Measurements from ENCODE around the gene TOR1A. TPM values are rescaled to one million over a fixed set of nuclear protein-coding genes. Genes with fewer than 3 reads are reported as not detected.

Gene TOR1A
- total and polyA plus RNA-seq, 2 experiments from 2014 or later, result 23.6 to 45.7 TPM

- TF ChIP-seq CTCF (conservative IDR thresholded peaks at IDR 0.05; ENCODE audit: low read depth in 2 of 2) (no peak), NANOG (IDR thresholded peaks at IDR 0.05; ENCODE audit: borderline replicate concordance) (no peak), POLR2AphosphoS5 (IDR thresholded peaks at IDR 0.05; ENCODE audit: low read depth) (no peak)
Measured at GRCh38 chr9:129849901-129850300, 26.0 kb upstream of the TOR1A start (continued).

GRCh38 chr9:129848712-129849441, 24.9 kb upstream of the TOR1A start:
- H3K4me1 Mint-ChIP-seq, result no peaks in the 10 kb centered on the region
- no peaks in the 10 kb centered on the region for H3F3A ChIP-seq (replicated peaks; ENCODE audit: low read depth)
- ATAC-seq (no peak), DNase-seq (ENCODE audit: low spot score) (no peak)
- no peak overlapping the region for H2AFZ ChIP-seq
- no peaks in the 10 kb centered on the region for H3K4me1 ChIP-seq (ENCODE audit: insufficient read depth)
- no peaks in the 10 kb centered on the region; the same call in 1 of the 2 replicates for H4K20me1 ChIP-seq (replicated peaks; ENCODE audit: insufficient read depth)
- H3K4me3 Mint-ChIP-seq, result no peak overlapping the region
- H3K4me3 ChIP-seq, result no peak overlapping the region
- H3K36me3 ChIP-seq (ENCODE audit: insufficient read depth), result no peaks in the 10 kb centered on the region
- H3K4me2 ChIP-seq, result no peak overlapping the region
- H3K27me3 Mint-ChIP-seq (ENCODE audit: insufficient read depth, low read depth, poor library complexity), result peaks cover 3% of the 10 kb centered on the region
- no peaks in the 10 kb centered on the region for H3K9me3 Mint-ChIP-seq
- peaks cover 4% of the 10 kb centered on the region; the same call in 1 of the 3 replicates for H3K36me3 Mint-ChIP-seq (ENCODE audit: low read depth)
- H3K27ac ChIP-seq (ENCODE audit: low read depth), result no peak overlapping the region
- H3K27ac Mint-ChIP-seq, result no peak overlapping the region
- H3K79me2 ChIP-seq (replicated peaks; ENCODE audit: insufficient read depth), result no peaks in the 10 kb centered on the region
- no peaks in the 10 kb centered on the region for H3K9me2 ChIP-seq (ENCODE audit: insufficient read depth)
- no peaks in the 10 kb centered on the region for H3K27me3 ChIP-seq (ENCODE audit: insufficient read depth)
- no peak for TF ChIP-seq NANOG (IDR thresholded peaks at IDR 0.05; ENCODE audit: borderline replicate concordance)
- TF ChIP-seq POLR2AphosphoS5 (IDR thresholded peaks at IDR 0.05; ENCODE audit: low read depth), result no peak
- no peak for TF ChIP-seq REST (IDR thresholded peaks at IDR 0.05; ENCODE audit: unreplicated experiment)
- TF ChIP-seq STAT1 (IDR thresholded peaks at IDR 0.05; ENCODE audit: unreplicated experiment), result no peak
- TF ChIP-seq ZNF462 (CRISPR knock-in tag; IDR thresholded peaks at IDR 0.05), result no peak
- no peak for TF ChIP-seq CREB1 (CRISPR knock-in tag; IDR thresholded peaks at IDR 0.05; ENCODE audit: low read depth)
- no peak for TF ChIP-seq EZH2 (IDR thresholded peaks at IDR 0.05; ENCODE audit: low read depth, unreplicated experiment)
- no peak for TF ChIP-seq ZNF331 (CRISPR knock-in tag; IDR thresholded peaks at IDR 0.05; ENCODE audit: low read depth)
- TF ChIP-seq CTCF (conservative IDR thresholded peaks at IDR 0.05; ENCODE audit: low read depth in 2 of 2), result no peak

All from GM23338 (cell line).